Activated T-helper 1 cell treated with Interleukin-2 at 50 U/mL for 16 hours (primary cell): ENCODE measurements around the gene DCST1.

Experiments used
- DNase-seq: peaks from one replicate; pipeline ENCODE4 v3.0.0-alpha.2; 2020; ENCODE audit warnings: low read depth

DCST1 gene

GRCh38 chr1:155053531-155054105 is 20.0 kb downstream of the DCST1 start:
- no peak for DNase-seq

DNA sequence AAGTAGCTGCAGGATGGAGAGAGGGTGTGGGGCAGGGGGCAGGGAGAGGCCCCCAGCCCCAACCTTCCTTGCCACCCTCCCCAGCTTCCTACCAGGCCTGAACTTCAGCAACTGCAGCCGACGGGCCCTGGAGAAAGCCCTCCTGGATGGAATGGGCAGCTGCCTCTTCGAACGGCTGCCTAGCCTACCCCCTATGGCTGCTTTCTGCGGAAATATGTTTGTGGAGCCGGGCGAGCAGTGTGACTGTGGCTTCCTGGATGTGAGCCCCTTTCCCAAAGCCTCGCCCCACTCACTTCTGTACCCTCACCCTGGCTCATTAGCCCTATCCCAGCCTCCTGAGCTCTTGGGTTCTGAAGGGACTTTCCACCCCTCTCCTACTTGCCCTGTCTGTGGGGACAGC is 23.5 kb downstream of the DCST1 start:
- DNase-seq, result no peak

DNA sequence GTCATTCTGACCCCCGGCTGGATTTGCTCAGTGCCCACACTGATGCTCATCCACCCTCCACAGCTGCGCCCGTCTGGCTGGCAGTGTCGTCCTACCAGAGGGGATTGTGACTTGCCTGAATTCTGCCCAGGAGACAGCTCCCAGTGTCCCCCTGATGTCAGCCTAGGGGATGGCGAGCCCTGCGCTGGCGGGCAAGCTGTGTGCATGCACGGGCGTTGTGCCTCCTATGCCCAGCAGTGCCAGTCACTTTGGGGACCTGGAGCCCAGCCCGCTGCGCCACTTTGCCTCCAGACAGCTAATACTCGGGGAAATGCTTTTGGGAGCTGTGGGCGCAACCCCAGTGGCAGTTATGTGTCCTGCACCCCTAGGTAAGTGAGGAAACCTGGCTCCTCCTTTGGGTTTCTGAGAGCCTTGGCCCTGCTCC is 24.2 kb downstream of the DCST1 start:
- DNase-seq, result no peak

GRCh38 chr1:155060736-155061135 is 27.1 kb downstream of the DCST1 start:
- DNase-seq, result no peak

DNA sequence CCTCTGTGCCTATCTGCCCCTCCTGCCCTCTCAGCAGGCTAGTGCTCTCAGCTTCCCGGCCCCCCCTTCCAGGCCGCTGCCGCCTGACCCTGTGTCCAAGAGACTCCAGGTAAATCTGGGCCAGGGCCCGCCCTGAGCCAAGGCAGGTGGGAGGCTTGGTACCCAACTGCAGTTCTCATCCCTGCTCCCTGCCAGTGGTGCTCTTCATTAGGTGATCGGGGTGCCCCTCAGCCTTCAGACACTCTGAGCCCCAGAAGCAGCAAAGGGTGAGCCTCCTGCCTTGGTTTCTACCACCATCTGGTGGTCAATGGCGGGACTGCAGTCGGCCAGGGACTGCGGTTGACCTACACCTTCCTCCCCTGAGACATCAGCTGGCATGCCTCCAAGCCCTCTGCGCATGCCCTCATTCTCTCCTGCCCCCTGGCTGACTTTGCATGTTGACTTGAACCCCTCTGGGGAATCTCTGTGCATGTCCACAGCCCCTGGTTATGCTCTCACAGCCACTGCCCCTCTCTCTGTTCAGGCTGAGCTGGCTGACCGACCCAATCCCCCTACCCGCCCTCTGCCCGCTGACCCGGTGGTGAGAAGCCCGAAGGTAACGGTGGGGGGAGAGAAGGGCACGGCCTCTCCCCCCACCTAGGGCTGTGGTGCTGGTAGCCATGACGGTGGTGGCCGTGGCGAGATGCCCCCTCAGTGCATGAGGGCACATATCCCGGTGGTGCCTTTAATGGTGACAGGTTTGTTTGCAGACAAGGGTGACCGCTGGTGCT is 27.9 kb downstream of the DCST1 start:
- peak; percentile 88 for DNase-seq

DNA sequence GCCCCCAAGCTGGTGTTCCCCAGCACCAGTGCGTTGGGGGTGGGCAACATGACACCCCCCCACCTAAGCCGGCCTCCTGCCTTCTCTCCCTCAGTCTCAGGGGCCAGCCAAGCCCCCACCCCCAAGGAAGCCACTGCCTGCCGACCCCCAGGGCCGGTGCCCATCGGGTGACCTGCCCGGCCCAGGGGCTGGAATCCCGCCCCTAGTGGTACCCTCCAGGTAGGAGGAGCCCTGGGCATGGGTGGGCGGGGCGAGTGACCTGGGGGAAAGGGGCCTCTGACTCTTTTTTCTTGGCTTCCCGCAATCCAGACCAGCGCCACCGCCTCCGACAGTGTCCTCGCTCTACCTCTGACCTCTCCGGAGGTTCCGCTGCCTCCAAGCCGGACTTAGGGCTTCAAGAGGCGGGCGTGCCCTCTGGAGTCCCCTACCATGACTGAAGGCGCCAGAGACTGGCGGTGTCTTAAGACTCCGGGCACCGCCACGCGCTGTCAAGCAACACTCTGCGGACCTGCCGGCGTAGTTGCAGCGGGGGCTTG is 28.6 kb downstream of the DCST1 start:
- DNase-seq, result no peak

DNA sequence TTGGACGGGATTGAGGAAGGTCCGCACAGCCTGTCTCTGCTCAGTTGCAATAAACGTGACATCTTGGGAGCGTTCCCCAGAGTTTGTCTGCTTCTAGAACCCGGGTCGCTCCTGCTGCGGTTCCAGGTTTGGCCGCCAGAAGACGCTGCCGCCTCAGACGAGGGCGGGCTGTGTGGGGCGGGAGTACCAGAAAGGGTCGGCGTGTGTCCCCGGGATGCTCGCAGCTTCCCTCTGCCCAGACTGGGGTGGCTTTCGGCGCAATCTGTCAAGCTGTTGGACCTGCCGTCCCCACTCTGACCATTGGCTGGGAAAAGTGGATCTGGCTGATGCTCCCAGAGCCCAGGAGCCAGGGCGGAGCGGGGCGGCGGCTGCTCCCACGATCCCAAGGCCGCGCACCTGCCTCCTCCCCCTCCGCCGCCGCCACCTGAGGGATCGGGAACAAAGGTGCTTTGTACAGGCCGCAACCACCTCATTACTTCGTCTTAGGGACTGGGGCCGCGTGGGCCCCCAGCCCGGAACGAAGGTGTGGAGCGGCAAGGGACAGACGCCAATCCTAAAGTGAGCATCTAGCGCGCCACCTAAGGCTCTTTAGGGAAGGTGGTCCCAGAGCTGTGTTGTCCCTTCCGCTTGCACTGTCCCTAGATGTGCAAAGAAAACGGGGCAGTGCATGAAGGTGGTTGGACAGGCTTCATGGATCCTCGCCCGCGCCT is 29.2 kb downstream of the DCST1 start:
- peak; percentile 55 for DNase-seq

DNA sequence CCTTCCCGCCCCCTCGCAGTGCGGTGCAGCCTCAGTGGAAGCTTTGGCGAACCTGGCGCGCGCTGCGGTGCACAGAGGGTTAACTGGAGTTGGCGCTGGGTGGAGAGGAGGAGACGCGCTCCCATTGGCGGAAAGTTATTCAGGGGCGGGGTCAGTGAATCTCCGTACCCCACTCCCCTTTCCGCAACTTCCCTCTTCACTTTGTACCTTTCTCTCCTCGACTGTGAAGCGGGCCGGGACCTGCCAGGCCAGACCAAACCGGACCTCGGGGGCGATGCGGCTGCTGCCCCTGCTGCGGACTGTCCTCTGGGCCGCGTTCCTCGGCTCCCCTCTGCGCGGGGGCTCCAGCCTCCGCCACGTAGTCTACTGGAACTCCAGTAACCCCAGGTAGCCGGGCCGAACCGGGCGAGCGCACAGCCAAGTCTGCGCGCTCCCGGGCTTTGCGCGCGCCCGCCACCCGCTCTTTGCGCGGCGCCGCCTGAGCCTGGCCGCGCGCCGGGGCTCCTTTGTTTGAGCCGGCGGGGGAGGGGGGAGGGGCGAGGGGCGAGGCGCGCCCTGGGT is 30.0 kb downstream of the DCST1 start, which contains the start of gene EFNA4:
Gene EFNA4 (plus strand): TSS at position 191 of the 561 bp plus-strand sequence. CDS start 84 bp downstream, at position 275.
- DNase-seq, result peak; percentile 70

DNA sequence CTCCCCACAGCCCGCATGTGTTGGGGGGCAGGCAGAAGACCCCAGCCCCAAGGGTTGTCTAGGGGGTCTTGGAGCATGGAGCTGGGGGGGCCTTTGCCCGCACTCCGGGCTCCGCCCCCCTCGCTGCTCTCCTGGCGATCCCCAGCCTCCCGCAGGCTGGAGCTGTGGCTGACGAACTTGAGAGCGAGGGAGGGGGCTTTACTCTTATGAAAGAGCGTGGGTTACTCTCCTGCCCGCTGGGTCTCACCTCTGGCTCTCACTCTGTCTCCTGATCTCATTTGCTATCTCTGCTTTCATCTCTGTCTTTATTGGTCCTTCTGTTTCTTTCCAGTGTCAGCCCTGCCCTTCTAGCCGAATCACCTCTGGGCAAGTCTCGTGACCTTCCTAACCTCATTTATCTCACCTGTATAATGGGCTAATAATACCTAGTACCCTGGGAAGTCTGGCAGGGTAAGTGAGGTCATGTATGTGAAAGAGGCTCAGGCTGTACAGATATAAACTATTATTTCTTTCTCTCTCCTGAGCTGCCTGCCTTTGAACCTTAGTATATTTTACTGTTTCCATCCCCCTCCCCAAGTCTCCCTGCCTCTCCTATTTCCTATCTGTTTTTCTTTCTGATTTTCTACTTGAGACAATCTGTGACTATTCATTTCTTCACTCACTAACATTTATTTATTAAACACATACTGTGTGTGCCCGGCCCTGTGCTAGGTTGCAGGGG is 30.6 kb downstream of the DCST1 start:
- DNase-seq, result no peak

DNA sequence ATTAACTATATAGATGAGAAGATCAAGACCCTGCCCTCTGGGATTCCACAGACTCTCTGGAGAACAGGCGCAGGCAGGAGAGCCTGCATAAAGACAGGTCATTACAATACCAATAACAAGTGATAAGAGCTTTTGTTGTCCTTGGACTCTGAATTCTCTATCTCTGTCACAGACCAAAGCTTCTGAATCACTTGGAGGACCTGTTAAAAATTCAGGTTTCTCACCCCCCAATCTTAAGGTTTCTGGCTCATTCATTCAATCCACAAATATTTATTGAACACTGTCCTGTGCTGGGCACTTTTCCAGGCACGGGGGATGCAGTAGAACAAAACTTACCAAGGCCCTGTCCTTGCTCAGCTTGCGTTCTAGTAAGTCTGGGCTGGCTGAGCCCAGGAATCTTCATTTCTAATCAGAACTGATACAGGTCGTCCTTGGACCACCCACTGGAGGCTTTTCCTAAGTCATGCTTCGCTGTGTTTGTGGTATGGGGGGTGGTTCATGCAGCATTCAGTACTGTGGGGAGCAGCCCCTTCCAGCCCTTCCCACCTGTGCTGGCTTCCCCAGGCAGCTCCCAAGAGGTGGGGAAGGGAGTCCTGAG is 31.3 kb downstream of the DCST1 start:
- no peak for DNase-seq

DNA sequence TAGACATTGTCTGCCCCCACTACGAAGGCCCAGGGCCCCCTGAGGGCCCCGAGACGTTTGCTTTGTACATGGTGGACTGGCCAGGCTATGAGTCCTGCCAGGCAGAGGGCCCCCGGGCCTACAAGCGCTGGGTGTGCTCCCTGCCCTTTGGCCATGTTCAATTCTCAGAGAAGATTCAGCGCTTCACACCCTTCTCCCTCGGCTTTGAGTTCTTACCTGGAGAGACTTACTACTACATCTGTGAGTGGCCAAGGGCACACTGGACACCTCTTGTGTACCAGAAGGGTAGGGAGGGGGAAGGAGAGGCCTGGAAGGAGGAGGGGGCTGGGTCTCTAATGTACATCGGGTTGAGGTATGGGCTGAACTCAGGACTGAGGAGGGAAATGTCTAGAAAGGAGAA is 33.2 kb downstream of the DCST1 start:
- no peak for DNase-seq

DNA sequence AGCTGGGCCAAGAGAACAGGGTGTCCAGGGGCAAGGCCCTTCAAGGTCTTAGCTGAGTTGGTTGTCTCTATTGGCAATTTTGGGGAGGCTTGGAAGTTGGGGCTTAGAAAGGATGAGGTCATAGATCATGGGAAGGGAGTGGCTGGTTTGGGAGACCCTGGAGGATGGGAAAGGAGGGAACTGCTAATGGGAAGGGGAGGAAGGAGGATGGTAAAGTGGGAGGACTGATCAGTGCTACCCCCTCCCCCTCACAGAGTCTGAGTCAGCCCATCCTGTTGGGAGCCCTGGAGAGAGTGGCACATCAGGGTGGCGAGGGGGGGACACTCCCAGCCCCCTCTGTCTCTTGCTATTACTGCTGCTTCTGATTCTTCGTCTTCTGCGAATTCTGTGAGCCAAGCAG is 35.0 kb downstream of the DCST1 start:
- DNase-seq, result no peak

DNA sequence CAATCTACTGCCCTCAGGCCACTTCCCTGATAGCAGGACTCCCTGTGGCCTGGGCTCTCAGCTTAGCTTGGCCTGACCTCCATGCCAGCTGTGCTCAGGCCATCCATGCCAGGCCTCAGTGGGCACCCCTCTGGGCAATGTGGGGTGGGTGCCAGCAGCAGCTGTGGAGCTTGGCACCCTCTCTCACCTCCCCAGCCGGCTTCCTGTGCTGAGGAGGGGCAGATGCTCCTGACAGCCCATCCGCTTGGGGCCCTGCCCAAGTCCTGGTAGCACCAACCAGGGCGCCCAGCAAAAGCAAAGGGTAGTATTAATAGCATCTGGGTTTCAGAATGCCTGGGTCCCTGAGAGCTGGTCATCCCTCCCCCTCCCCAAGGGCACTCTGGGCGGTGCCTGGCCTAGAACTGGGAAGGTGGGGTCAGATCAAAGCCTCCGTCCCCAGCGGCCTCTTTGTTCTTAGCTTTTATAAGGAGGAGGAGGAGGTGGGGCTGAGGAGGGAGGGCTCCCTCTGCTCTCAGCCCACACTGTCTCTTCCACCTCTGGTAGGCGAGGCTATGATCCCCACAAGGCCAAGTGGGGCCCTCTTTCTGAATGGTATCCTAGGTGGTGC is 36.0 kb downstream of the DCST1 start:
- DNase-seq, result no peak

- no peak for DNase-seq
These were observed 36.6 kb downstream of the DCST1 start for GRCh38 chr1:155070158-155070621.

DNA sequence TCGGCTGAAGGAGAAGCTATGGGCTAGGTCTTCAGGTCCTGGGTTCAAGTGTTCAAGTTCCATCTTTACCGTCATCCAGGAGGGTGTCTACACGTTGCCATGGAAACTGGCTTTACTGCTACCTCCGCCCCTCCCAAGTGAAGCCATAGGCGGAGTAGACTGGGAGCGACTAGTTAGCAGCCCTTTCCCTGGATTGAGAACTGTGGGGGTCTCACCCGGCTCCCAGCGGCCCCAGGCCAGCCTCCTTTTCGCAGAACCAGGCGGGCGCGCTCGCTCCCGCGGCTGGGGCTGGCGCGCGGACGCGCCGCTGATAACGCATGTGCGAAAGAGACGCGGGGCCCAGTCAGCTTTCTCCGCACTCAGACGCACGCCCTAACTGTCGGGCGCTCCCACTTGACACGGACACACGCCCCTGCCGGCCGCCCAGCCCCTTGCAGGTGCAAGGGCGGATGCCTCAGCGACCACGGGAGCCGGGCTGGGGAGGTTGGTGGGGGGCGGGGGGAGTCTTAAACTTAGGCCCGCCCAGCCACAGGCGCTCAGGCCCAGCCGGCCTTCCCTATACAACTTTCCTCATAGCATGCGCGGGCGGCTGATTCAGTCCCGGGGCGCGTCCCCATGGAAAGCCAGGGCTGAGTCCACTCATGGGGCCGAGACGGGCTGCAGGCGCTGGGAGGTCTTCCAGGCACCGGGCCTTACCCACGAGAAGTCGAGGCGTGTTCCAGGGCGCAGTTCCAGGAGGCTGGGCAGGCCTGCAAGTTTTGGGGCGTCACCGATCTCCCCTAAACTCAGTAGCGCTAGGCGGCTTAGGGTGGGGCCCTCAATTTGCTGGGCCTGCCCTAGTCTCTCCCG is 37.3 kb downstream of the DCST1 start:
- peak; percentile 64 for DNase-seq

DNA sequence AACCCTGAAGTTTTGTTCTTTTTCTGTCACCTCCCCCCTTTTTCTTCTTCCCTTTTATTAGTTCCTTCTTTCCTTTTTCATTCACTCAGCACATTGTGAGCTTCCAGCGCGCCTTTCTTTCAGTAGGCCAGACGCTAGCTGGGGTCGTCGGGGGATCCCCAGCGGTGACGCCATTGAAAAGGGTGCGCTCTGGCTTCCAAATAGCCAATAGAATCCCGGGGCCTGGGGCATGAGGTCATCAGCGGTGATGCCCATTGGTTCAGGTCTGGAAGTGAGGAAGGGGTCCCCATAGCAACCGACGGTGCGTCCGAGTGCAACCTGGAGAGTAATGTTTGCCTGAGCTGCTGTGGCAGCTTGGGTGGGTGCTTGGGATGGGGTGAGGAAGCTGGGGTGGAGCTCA is 38.1 kb downstream of the DCST1 start:
- no peak for DNase-seq

DNA sequence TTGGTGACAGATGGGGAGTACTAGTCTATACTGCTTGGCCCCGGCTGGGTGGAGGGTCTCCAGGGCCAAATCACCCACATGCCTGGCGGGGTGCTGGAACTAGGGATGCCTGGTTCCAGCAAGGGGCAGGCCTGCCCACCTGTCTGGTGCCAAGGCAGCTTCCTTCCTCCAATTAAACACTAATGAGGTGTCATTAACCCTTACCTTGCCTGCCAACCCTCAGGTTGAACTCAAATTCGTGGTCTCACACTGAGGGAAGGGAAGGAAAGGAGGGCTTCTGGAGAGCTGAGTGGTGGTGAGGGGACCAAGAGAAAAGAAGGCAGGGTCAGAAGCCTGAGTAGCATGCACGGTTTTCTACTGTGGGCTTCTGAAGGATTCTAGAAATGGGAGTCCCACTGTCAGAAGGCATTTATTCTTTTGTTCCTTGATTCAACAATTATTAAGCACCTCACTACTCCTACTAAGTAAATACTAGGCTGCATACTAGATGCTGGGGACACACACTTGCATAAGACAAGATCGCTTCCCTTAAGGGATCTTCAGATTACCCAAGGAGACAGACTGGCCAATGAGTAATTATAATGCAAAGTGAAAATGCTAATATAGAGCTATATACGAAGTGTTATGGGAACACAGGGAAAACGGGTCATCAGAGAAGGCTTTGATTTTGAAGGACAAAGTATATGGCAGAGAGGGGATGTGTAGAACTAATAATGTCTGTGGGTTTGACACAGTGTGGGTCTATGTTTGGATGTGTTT is 39.1 kb downstream of the DCST1 start:
- no peak for DNase-seq

DNA sequence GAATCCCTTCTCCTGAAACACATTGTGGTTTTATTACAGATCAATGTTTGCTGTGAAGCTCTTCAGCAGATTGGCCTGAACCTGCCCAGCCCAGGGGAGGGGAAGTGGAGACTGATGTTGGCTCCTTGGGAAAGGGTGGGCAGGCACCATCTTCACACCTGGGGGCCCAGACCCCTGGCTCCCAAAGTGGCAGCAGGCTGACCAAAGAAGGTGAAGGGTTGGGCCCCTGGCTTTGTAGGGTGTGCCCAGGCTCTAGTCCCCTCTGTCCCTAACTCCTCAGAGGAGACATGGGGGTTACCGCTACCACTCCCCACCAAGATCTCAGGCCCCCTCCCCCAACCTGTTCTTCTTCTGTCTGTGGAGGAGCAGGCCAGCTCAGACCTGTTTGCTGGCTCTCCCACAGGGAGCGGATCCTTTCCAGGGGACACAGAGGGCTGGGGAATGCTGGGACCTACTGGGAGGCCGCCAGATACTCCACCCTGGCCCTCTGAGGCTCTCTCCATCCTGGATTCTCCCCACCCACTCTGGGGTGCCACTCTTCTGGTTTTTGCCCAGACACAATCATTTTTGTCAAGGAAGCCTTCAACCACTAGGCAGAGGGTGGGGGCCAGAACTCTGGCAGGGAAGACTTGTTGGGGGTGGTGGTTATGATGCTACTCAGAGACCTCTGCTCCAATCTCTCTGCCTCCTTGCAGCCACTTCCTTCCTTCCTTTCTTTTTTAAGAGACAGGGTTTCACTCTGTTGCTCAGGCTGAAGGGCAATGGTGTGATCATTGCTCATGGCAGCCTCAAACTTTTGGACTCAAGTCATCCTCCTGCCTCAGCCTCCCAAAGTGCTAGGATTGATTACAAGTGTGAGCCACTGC is 40.0 kb downstream of the DCST1 start:
- DNase-seq, result no peak
